Ovary (tissue), 10 donors: ENCODE data around the gene TMEM106A. TPM values are rescaled to one million over a fixed set of nuclear protein-coding genes. Genes with fewer than 3 reads are reported as not detected.
"Not testable (repeated sequence)": the region's sequence is repeated elsewhere in the genome, so short reads cannot be mapped to it uniquely, and the experiment has no call there.

Experiments used
- DNase-seq, 5 donors: peaks; one replicate each; pipeline ENCODE4 v3.0.0-alpha.2; 2019 to 2020
- H3K27ac ChIP-seq, 2 donors: fragments of 200-600 bp; one replicate each; pipeline versions ENCODE4 v1.5.1 to v1.8.0; 2019 to 2022
- H3K27me3 ChIP-seq: fragments of 200-600 bp; one replicate; pipeline ENCODE4 v1.8.0; 2022
- H3K36me3 ChIP-seq: fragments of 200-600 bp; sonication (generic); one replicate; pipeline ENCODE4 v1.5.1; 2019
- H3K4me1 ChIP-seq: one replicate; pipeline ENCODE4 v1.8.1; 2013; ENCODE audit warnings: mild to moderate bottlenecking, moderate library complexity; ENCODE audit not compliant: insufficient read depth
- H3K4me3 ChIP-seq: fragments of 200-600 bp; sonication (generic); one replicate; pipeline ENCODE4 v1.5.1; 2017
- H3K9me3 ChIP-seq, 2 donors: fragments of 200-600 bp in 1 of 2; sonication (generic) in 1 of 2; one replicate each; pipeline versions ENCODE4 v1.5.1 to v1.8.1; 2013 to 2019; ENCODE audit warnings: mild to moderate bottlenecking in 1 of 2, moderate library complexity in 1 of 2
- CTCF ChIP-seq, 3 donors: fragments of 450-650 bp in 2 of 3; fragments of 200-600 bp in 1 of 3; IDR thresholded peaks; one replicate each; pipeline versions ENCODE4 v1.5.1 to v1.8.0; 2016 to 2022; ENCODE audit warnings: antibody characterized with exemption in 3 of 3, mild to moderate bottlenecking in 1 of 3
- EP300 ChIP-seq: sonication (generic); formaldehyde crosslinking; IDR thresholded peaks from one replicate; pipeline ENCODE4 v1.6.1; 2017; ENCODE audit warnings: antibody characterized with exemption
- POLR2A ChIP-seq: fragments of 450-650 bp; IDR thresholded peaks from one replicate; pipeline ENCODE4 v1.6.1; 2017; ENCODE audit warnings: antibody characterized with exemption, mild to moderate bottlenecking, moderate library complexity
- WGBS, 3 donors: extraction: QIAGEN DNeasy Blood & Tissue Kit in 1 of 3; methylation state at CpG; one replicate each; pipeline versions ENCODE4 v1.1.5 to v1.1.7; 2013 to 2017; 5-methylcytosine and 5-hydroxymethylcytosine counted together
- intact Hi-C, 4 donors: fragments of 100-400 bp; cut with DNase I; formaldehyde crosslinking; loops; one replicate each; pipeline versions ENCODE4 v1.11.0 to v1.15.1; 2022 to 2023
- long read RNA-seq, 3 donors: library from polyadenylated mRNA in 2 of 3; unstranded in 2 of 3; transcript quantifications; one replicate each; pipeline ENCODE4 v2.0.0 and lab custom pipeline, GENCODE V29; 2021 to 2026
- polyA plus RNA-seq, 2 donors: library from polyadenylated mRNA; stranded (reverse); fragments of 200-250 nt in 1 of 2; fragments of 350-450 nt in 1 of 2; fragmentation: Illumina TruSeq in 1 of 2; extraction: RNeasy Lipid Tissue Mini Kit (QIAGEN cat#74804) in 1 of 2; gene quantifications; one replicate each; pipeline ENCODE4 v1.2.3, GENCODE V29; 2013 to 2014
- total RNA-seq, 7 donors: library from RNA; depleted of rRNA in 2 of 7; stranded (reverse); fragments of >200 nt in 2 of 7; fragmentation: NEBNext Ultra II Directional in 3 of 7; extraction: Animal tissue kit (Norgen Biotek cat#: 25700) in 3 of 7; gene quantifications; one replicate each; pipeline versions ENCODE4 v1.1.0 to v1.2.4, GENCODE V29; 2016 to 2023
- donor health status: DM: no; HTN: no; CAD: no; lungs with moderate emphysema.
- donor health status: DM: no; HTN: no; CAD: no.
- donor health status: Bipolar disorder and iron deficiency.
- donor health status: DM: yes; HTN: yes; CAD: no.
- donor health status: DM: no; HTN: no; CAD: no.
- donor health status: DM: yes; HTN: yes; CAD: no.

TMEM106A gene
- total RNA-seq (10 to 100 TPM in 5 of 7 donors, 1 to 10 TPM in 2; 1.5 to 23.4 (median 15.0) TPM), polyA plus RNA-seq (10 to 100 TPM in 1 of 2 donors, 1 to 10 TPM in 1; 5.6 to 11.4 TPM)
- long read RNA-seq, donor 1, partial matches to known transcripts = 3 of 10 reads
- long read RNA-seq, donor 1, other reads (novel, unspliced or antisense) = 3 of 10 reads
- long read RNA-seq, donor 2 = 0 reads
- long read RNA-seq, donor 3, partial matches to known transcripts = 8 of 11 reads
- long read RNA-seq, donor 3, other reads (novel, unspliced or antisense) = 3 of 11 reads

GRCh38 chr17:43211480-43212402, at the start of gene TMEM106A:
TSS of gene TMEM106A (plus strand) at chr17:43211875. CDS start at chr17:43213042, 1,167 bp downstream.
- no peaks in the 10 kb centered on the region for H3K9me3 ChIP-seq
- no peak for TF ChIP-seq EP300
- no peak for TF ChIP-seq POLR2A
- peak in 2 of 3 donors; percentile 48 to 51 for TF ChIP-seq CTCF (IDR thresholded peaks at IDR 0.05)
- 0 to 1% (median 0%) methylated on average over 54 of the region's 54 CpGs for WGBS, 3 donors
- peak; percentile 83 to 89 (median 86) for DNase-seq
- H3K27ac ChIP-seq = peak within 1 kb of the TSS; percentile 60 to 72
- H3K27me3 ChIP-seq = no peaks in the 10 kb centered on the region
- peaks cover 5% of the 10 kb centered on the region for H3K4me1 ChIP-seq
- H3K4me3 ChIP-seq = peak within 1 kb of the TSS; percentile 54
- intact Hi-C loops = loop anchor here in 1 of 4 donors (10.0 kb wide), 2 partner anchors 77 to 187 kb away; partner anchors contain the start of genes RND2 and VAT1
- no peaks in the 10 kb centered on the region for H3K36me3 ChIP-seq

- not testable (repeated sequence) for H3K9me3 ChIP-seq, H3K4me3 ChIP-seq, H3K27me3 ChIP-seq, H3K36me3 ChIP-seq, H3K4me1 ChIP-seq, DNase-seq, H3K27ac ChIP-seq
- intact Hi-C loops = loop anchor here in 1 of 4 donors (5.0 kb wide), 1 partner anchor 144 kb away; the partner anchor contains the start of gene VAT1
Observed at GRCh38 chr17:43165971-43166370, 45.7 kb upstream of the TMEM106A start.

GRCh38 chr17:43169561-43170139, 42.0 kb upstream of the TMEM106A start:
- no peak for TF ChIP-seq POLR2A
- TF ChIP-seq CTCF (IDR thresholded peaks at IDR 0.05) = no peak
- TF ChIP-seq EP300 = no peak
- peak overlapping the region; percentile 48 to 99 for H3K27ac ChIP-seq
- no peaks in the 10 kb centered on the region for H3K27me3 ChIP-seq
- peaks cover 8% of the 10 kb centered on the region for H3K4me1 ChIP-seq
- intact Hi-C loops = loop anchor here in 3 of 4 donors (5.0 kb wide), 1 partner anchor 147 kb away; the partner anchor contains the start of gene VAT1 (in 3 of the 3)
- 1% methylated on average over 29 of the region's 29 CpGs for WGBS, 3 donors
- peak; percentile 32 to 60 (median 48) for DNase-seq
- H3K9me3 ChIP-seq = no peaks in the 10 kb centered on the region
- H3K4me3 ChIP-seq = peak overlapping the region; percentile 85
- no peaks in the 10 kb centered on the region for H3K36me3 ChIP-seq

- H3K27me3 ChIP-seq = no peaks in the 10 kb centered on the region
- WGBS, 3 donors = 0 to 1% (median 0%) methylated on average over 27 of the region's 27 CpGs
- peak overlapping the region; percentile 85 for H3K4me3 ChIP-seq
- H3K4me1 ChIP-seq = peaks cover 8% of the 10 kb centered on the region
- TF ChIP-seq EP300 (peak; percentile 37), CTCF (IDR thresholded peaks at IDR 0.05) (no peak), POLR2A (peak; percentile 84)
- peak; percentile 83 to 93 (median 86) for DNase-seq
- intact Hi-C loops = loop anchor here in 2 of 4 donors (5.0 kb wide), 1 partner anchor 148 kb away; the partner anchor contains the start of gene VAT1 (in 2 of the 2)
- H3K27ac ChIP-seq = peak overlapping the region; percentile 88 to 99
- no peaks in the 10 kb centered on the region for H3K36me3 ChIP-seq
- H3K9me3 ChIP-seq = no peaks in the 10 kb centered on the region
Observed at GRCh38 chr17:43170140-43170765, 41.4 kb upstream of the TMEM106A start.
